ENCODE results near the gene TOM1L2.

DNA sequence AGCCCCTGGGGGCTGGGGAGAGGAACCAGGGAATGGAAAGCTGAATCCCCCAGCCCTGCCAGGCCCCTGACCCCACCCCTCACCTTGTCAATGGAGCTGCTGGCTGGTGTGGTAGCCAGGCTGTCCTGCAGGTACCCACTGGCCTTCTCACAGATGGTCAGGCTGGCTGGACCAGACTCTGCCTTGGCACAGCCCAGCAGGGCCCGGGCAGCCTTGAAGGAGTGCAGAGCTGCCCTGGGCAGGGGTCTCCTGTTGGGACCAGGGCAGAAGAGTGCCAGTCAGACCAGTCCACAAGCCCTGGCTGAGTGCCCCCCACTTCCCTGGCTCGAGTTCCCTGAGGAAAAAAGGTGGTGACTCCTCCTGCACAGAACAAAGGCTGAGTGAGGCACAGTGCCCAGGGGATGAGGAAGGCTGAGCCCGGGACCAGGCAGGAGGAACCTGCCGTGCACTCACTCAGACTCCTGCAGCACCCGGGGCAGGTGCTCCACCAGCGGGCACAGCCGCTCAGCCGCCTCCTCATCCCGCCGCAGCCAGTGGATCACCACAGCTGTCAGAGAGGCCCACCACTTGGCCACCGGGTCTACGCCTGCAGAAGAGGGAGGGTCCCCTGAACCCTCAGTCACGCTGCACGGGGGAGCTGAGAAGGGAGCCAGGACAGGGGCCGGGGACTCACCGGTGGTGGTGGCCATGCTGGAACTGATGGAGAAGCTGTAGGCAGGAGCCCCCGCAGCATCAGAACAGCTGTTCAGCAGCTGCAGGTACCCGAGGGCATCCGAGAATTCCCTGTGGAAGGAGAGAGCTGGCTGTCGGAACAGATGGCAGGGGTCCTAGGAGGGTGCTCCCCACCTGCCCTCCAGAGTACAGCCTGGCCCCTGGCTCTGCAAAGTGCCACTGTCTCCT lies 157.8 kb downstream of the TOM1L2 start:
- TF ChIP-seq, protein P1, sequence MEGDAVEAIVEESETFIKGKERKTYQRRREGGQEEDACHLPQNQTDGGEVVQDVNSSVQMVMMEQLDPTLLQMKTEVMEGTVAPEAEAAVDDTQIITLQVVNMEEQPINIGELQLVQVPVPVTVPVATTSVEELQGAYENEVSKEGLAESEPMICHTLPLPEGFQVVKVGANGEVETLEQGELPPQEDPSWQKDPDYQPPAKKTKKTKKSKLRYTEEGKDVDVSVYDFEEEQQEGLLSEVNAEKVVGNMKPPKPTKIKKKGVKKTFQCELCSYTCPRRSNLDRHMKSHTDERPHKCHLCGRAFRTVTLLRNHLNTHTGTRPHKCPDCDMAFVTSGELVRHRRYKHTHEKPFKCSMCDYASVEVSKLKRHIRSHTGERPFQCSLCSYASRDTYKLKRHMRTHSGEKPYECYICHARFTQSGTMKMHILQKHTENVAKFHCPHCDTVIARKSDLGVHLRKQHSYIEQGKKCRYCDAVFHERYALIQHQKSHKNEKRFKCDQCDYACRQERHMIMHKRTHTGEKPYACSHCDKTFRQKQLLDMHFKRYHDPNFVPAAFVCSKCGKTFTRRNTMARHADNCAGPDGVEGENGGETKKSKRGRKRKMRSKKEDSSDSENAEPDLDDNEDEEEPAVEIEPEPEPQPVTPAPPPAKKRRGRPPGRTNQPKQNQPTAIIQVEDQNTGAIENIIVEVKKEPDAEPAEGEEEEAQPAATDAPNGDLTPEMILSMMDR (IDR thresholded peaks at IDR 0.05): no peak
- no peak for TF ChIP-seq POLR2A (IDR thresholded peaks at IDR 0.05)

All from heart left ventricle (tissue), 13 donors.